ENCODE results near the gene UBALD1. TPM values are rescaled to one million over a fixed set of nuclear protein-coding genes. Genes with fewer than 3 reads are reported as not detected.

UBALD1 gene
- total RNA-seq, 1 donor from 2014 or later, result 22.9 TPM

GRCh38 chr16:4659363-4660353, 45.0 kb upstream of the UBALD1 start:
- TF ChIP-seq CTCF (IDR thresholded peaks at IDR 0.05), result no peak
- Mint-ChIP-seq H3K9me3 (ENCODE audit: low read depth) (no peaks in the 10 kb centered on the region), H3K36me3 (ENCODE audit: low read depth) (peaks cover 14% of the 10 kb centered on the region), H3K27me3 (ENCODE audit: low read depth) (no peaks in the 10 kb centered on the region), H3K27ac (ENCODE audit: unreplicated experiment) (no peak overlapping the region), H3K4me3 (ENCODE audit: unreplicated experiment) (no peak overlapping the region), H3K4me1 (ENCODE audit: low read depth) (peaks cover 18% of the 10 kb centered on the region)
- DNase-seq (ENCODE audit: low spot score), result no peak

- Mint-ChIP-seq H3K27me3 (ENCODE audit: low read depth) (no peaks in the 10 kb centered on the region), H3K36me3 (ENCODE audit: low read depth) (peaks cover 11% of the 10 kb centered on the region), H3K4me1 (ENCODE audit: low read depth) (peaks cover 13% of the 10 kb centered on the region), H3K27ac (ENCODE audit: unreplicated experiment) (no peak overlapping the region), H3K9me3 (ENCODE audit: low read depth) (no peaks in the 10 kb centered on the region), H3K4me3 (ENCODE audit: unreplicated experiment) (no peak overlapping the region)
- no peak for TF ChIP-seq CTCF (IDR thresholded peaks at IDR 0.05)
- no peak for DNase-seq (ENCODE audit: low spot score)
These were observed 42.3 kb upstream of the UBALD1 start for GRCh38 chr16:4656695-4657686.

GRCh38 chr16:4656221-4656620, 41.5 kb upstream of the UBALD1 start:
- Mint-ChIP-seq H3K27ac (ENCODE audit: unreplicated experiment) (no peak overlapping the region), H3K4me1 (ENCODE audit: low read depth) (peaks cover 13% of the 10 kb centered on the region), H3K27me3 (ENCODE audit: low read depth) (no peaks in the 10 kb centered on the region), H3K9me3 (ENCODE audit: low read depth) (no peaks in the 10 kb centered on the region), H3K4me3 (ENCODE audit: unreplicated experiment) (no peak overlapping the region), H3K36me3 (ENCODE audit: low read depth) (peaks cover 11% of the 10 kb centered on the region)
- TF ChIP-seq CTCF (IDR thresholded peaks at IDR 0.05), result no peak
- DNase-seq (ENCODE audit: low spot score), result no peak

- Mint-ChIP-seq H3K4me3 (ENCODE audit: unreplicated experiment) (no peak overlapping the region), H3K27me3 (ENCODE audit: low read depth) (no peaks in the 10 kb centered on the region), H3K27ac (ENCODE audit: unreplicated experiment) (no peak overlapping the region), H3K36me3 (ENCODE audit: low read depth) (peaks cover 14% of the 10 kb centered on the region), H3K4me1 (ENCODE audit: low read depth) (peaks cover 10% of the 10 kb centered on the region), H3K9me3 (ENCODE audit: low read depth) (no peaks in the 10 kb centered on the region)
- no peak for DNase-seq (ENCODE audit: low spot score)
- TF ChIP-seq CTCF (IDR thresholded peaks at IDR 0.05), result no peak
These were observed 41.1 kb upstream of the UBALD1 start for GRCh38 chr16:4655801-4656200.
